Inflammatory macrophage treated with lipopolysaccharide for 1 hour (primary cell): ENCODE measurements around the gene MMP19.
"Not testable (repeated sequence)": the region's sequence is repeated elsewhere in the genome, so short reads cannot be mapped to it uniquely, and the experiment has no call there.

Source experiments
- DNase-seq, 2 donors: peaks; one replicate each; pipeline ENCODE4 v3.0.0-alpha.2; 2020 to 2022

MMP19 gene, protein sequence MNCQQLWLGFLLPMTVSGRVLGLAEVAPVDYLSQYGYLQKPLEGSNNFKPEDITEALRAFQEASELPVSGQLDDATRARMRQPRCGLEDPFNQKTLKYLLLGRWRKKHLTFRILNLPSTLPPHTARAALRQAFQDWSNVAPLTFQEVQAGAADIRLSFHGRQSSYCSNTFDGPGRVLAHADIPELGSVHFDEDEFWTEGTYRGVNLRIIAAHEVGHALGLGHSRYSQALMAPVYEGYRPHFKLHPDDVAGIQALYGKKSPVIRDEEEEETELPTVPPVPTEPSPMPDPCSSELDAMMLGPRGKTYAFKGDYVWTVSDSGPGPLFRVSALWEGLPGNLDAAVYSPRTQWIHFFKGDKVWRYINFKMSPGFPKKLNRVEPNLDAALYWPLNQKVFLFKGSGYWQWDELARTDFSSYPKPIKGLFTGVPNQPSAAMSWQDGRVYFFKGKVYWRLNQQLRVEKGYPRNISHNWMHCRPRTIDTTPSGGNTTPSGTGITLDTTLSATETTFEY

GRCh38 chr12:55842681-55843429 lies at the start of gene MMP19:
MMP19 (minus strand) TSS chr12:55842936; CDS start chr12:55842830, 106 bp downstream.
- DNase-seq = peak; percentile 80 to 87

DNA sequence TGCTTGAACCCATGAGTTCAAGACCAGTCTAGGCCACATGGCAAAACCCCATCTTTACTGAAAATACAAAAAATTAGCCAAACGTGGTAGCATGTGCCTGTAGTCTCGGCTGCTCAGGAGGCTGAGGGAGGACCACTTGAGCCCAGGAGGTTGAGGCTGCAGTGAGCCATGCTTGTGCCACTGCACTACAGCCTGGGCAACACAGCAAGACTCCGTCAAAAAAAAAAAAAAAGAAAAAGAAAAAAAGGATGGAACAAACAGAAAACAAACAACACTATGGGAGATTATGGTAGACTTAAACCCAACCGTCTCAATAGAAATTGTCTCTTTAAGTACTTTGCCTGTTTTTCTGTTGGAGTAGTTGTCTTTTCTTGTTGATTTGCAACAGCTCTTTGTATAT lies 48.6 kb upstream of the MMP19 start:
- no peak for DNase-seq

- no peak for DNase-seq
Observed at GRCh38 chr12:55885113-55885512, 42.4 kb upstream of the MMP19 start.

DNA sequence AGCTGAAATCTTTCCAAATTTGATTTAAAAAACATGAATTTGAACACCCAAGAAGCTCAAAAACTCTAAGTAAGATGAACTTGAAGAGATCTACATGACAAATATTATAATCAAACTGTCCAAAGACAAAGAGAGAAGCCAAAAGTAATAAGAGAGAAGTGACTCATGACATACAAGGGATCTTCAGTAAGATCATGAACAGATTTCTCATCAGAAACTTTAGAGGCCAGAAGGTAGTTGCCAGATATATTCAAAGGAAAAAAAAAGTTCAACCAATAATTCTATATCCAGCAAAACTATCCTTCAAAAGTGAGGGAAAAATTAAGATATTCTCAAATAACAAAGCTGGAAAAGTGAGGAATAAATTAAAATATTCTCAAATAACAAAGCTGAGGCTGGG lies 35.1 kb upstream of the MMP19 start:
- no peak for DNase-seq

- no peak for DNase-seq
Observed at GRCh38 chr12:55875704-55876467, 33.1 kb upstream of the MMP19 start.

DNA sequence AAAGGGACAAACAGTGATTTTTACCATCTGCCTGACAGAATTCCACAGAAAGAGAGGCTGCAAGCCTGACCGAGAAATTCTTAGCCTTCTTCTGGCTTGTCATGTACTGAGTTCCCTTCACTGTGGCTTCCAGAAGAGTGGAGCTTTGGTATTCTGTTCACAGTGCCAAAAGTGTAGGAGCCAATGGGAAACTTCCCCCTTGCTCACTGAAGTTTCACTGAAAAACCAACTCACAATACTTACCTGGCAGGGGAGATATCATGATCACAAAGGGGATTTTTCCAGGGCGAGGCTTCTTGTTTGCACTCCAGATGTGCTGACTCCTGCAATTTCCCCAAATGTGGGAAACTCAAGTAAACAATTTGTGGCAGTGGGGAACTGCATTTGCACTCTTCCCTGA lies 31.7 kb upstream of the MMP19 start:
- DNase-seq = no peak

GRCh38 chr12:55866454-55867004 lies 23.8 kb upstream of the MMP19 start:
- not testable (repeated sequence) for DNase-seq

DNA sequence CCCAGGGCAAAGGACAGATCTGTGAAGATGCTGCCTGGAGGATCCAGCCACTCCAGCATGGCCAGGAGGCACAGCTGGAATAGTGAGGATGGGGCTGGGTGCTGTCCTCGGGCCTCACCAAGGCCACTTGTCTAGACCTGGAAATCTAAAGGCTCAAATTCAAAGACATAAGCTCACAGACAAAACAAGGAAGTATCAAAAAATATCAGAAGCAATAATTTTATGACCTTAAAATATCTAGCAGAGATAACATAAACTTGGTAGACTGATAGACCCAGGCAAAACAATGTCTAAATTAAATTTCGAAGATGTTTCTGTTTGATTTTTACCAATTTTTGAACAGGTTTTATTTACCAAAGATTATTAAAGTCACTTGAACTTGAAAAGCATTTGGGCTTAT lies 22.6 kb upstream of the MMP19 start:
- no peak for DNase-seq

GRCh38 chr12:55862931-55863330 lies 20.2 kb upstream of the MMP19 start:
- DNase-seq = not testable (repeated sequence)

GRCh38 chr12:55862286-55862685 lies 19.6 kb upstream of the MMP19 start:
- DNase-seq = no peak

GRCh38 chr12:55861871-55862270 lies 19.1 kb upstream of the MMP19 start:
- DNase-seq = no peak

DNA sequence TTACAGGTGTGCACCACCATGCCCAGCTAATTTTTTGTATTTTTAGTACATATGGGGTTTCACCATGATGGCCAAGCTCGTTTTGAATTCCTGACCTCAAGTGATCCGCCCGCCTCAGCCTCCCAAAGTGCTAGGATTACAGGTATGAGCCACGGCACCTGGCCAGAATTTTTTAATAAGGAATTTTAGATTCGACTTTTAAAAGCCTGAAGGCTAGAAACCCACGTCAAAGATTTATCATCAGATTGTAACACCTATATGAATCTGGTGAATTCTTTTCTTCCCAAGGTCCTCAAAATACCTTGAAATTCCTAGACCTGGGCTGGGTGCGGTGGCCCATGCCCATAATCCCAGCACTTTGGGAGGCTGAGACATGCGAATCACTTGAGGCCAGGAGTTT lies 18.7 kb upstream of the MMP19 start:
- no peak for DNase-seq

- DNase-seq = no peak
Observed at GRCh38 chr12:55852740-55853139, 10.0 kb upstream of the MMP19 start.

- no peak for DNase-seq
Observed at GRCh38 chr12:55850893-55851292, 8.2 kb upstream of the MMP19 start.

DNA sequence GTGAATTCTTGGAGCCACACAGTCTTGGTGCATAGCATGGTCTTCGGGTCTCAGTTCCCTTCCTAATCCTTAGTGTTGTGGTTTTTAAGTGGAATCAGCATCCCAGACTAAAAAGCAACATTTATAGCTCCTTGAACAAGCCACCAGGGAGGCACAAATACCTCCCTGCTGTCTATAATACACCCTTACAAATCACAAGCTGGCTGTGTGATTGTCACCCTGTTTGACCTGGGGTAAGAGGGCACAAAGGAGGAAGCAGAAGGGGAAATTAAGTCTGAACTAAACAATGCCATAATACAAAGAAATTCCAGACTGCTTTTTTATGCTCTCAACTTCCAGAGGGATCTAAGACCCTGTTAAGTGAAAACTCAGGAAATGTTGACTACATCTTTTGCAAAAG lies 7.7 kb upstream of the MMP19 start:
- DNase-seq = no peak

GRCh38 chr12:55849616-55850343 lies 7.0 kb upstream of the MMP19 start:
- DNase-seq = no peak

DNA sequence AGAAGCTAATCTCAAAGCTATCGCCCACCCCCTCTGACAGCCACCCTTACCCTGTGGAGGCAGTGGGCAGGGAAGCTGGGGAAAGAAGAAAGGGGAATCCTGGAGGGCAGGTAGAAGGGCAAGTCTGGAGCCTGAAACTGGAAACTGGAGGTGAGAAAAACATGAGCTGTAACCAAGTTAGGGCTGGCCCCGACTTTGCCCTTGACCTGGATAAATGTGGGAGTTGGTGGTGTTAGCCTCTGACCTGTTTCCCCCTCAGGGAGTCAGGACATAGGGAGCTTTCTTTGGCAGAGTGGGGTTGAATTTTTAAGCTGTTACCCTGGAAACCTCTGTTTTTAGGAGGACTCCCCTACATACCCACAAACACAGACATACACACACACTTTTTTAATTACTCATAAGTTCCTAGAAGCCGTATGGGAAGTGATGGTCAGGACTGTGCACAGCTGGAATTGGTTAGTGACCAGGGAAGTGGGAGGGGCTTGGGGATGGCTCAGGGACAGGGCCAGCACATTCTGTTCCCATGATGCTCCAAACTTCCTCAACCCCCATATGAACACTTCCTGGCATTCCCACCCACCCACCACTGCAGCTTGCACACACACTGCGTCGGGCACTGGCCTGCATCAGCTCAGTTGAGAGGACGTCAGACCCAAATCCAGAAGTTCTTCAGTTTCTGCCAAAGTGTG lies 5.0 kb upstream of the MMP19 start:
- peak; percentile 93 to 99 for DNase-seq

GRCh38 chr12:55847033-55847432 lies 4.3 kb upstream of the MMP19 start:
- peak; percentile 82 to 96 for DNase-seq

DNA sequence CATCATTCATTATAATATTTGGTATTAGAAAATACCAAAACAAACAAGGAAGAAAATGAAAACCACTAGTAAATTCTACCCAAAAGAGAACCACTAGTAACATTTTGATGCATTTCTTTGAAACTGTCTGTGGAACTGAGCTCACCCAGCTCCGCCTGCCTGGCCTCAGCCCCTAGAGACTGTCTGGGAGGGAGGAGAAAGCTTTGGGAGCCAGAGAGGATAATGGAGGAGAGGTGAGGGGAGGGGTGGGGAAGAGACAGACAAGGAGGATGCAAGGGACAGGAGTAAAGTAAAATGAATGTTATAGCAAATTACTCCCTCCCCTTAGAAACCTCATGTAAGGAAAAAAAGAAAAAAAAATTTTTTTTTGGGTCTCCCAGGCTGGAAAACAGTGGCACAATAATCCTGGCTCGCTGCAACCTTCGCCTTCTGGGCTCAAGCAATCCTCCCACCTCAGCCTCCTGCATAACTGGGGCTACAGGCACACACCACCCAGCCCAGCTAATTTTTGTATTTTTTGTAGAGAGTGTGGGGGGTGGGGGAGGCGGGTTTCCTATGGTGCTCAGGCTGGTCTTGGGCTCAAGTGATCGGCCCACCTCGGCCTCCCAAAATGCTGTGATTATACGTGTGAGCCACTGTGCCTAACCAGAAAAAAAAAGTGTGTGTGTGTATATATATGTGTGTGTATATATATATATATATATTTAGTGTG lies 3.2 kb upstream of the MMP19 start:
- no peak for DNase-seq

GRCh38 chr12:55845361-55845760 lies 2.6 kb upstream of the MMP19 start:
- DNase-seq = peak; percentile 64 to 81

- DNase-seq = peak in 1 of 2 donors; percentile 57
Observed at GRCh38 chr12:55844961-55845360, 2.2 kb upstream of the MMP19 start.
